Activated naive CD8-positive, alpha-beta T cell treated with anti-CD3 and anti-CD28 coated beads, Interleukin-2, amount 50 U/mL, for 16 hours (primary cell): ENCODE measurements around the gene ARID5B.
A peak's percentile ranks its signal among the peaks of the same experiment; 100 is the strongest.

Source experiments
- DNase-seq: peaks from one replicate; pipeline ENCODE4 v3.0.0-alpha.2; 2020; ENCODE audit warnings: low read depth, low spot score

Gene ARID5B

GRCh38 chr10:62029401-62029800 is 127.9 kb downstream of the ARID5B start:
- DNase-seq: no peak

DNA sequence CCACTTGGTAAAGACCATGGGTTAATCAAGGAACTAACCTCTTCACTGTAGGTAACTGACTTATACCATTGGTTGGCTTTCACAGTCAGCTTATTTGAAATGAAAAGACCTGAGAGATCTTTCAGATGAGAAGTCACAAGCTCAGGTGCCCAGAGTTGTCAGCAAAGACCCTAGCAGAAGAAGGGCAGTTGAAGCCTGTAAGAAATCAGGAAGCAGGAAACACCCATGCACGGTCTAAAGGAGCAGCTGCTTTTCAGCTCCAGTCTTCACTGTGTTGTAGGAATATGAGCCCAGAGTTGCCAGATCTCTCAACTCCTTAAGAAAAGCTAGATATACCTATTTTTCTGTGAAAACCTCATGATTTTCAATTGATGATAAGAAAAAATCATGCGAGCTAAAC is 130.0 kb downstream of the ARID5B start:
- DNase-seq: no peak

- no peak for DNase-seq
These were observed 131.6 kb downstream of the ARID5B start for GRCh38 chr10:62033125-62033524.

GRCh38 chr10:62034096-62034640 is 132.7 kb downstream of the ARID5B start:
- no peak for DNase-seq

- no peak for DNase-seq
These were observed 134.9 kb downstream of the ARID5B start for GRCh38 chr10:62036186-62037081.

GRCh38 chr10:62037166-62037831 is 135.8 kb downstream of the ARID5B start:
- DNase-seq: no peak

GRCh38 chr10:62037890-62038608 is 136.6 kb downstream of the ARID5B start:
- DNase-seq: no peak

- peak; percentile 31 for DNase-seq
These were observed 137.2 kb downstream of the ARID5B start for GRCh38 chr10:62038609-62039190.

GRCh38 chr10:62039954-62040353 is 138.5 kb downstream of the ARID5B start:
- no peak for DNase-seq

GRCh38 chr10:62040881-62041280 is 139.4 kb downstream of the ARID5B start:
- DNase-seq: no peak

GRCh38 chr10:62043421-62044021 is 142.0 kb downstream of the ARID5B start:
- no peak for DNase-seq

- no peak for DNase-seq
These were observed 143.1 kb downstream of the ARID5B start for GRCh38 chr10:62044566-62044965.

GRCh38 chr10:62045765-62046521 is 144.4 kb downstream of the ARID5B start:
- DNase-seq: no peak

DNA sequence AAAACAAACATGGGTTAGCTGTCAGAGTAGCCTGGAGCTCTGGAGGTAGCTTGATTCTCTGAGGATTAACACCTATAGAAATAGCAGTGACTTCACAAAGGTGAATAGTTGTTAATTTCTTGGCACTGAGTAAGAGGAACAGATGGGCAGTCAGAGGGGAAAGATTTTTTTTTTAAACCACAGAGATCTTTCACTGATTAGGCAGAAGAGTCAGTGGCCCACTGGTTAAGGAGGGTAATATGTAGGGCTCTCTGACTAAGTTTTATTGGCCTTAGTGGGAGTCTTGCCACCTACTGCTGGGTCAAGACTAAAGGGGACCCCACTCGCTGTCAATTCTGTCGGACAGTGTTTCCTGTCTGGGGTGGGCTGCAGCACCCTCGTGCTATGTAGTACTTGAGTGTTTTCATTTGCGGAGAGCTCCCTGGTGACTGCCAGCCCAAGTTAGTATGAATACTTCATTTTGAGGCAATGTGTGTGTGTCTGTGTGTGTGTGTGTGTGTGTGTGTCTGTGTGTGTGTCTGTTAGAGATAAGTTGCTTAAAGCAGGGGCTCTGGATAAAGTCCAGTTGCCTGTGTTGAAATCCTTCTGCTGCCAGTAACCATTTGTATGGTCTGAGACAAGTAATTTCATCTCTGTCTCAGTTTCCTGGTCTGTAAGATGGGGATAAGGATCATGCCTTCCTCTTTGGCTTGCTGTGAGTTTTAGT is 145.2 kb downstream of the ARID5B start:
- no peak for DNase-seq

GRCh38 chr10:62047228-62047892 is 145.9 kb downstream of the ARID5B start:
- no peak for DNase-seq

DNA sequence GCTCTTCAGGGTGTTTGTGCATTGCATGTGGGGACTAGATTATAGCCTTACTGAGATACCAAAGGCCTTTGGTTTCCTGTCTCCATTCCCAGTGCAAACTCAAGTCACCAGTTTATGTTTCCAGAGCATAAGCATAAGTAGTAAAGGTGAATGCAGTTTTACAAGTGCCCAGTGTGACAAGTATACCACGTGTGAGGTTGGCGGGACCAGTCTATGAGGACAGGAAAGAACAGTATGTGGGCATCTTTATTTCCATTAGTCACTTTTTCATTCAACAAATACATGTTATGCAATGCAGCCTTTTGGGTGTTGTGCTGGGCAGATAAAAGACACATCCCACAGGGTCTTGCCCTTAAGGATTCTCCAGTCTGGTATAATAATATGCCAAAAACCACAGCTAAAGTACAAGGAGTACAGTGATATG is 146.5 kb downstream of the ARID5B start:
- DNase-seq: peak; percentile 19

DNA sequence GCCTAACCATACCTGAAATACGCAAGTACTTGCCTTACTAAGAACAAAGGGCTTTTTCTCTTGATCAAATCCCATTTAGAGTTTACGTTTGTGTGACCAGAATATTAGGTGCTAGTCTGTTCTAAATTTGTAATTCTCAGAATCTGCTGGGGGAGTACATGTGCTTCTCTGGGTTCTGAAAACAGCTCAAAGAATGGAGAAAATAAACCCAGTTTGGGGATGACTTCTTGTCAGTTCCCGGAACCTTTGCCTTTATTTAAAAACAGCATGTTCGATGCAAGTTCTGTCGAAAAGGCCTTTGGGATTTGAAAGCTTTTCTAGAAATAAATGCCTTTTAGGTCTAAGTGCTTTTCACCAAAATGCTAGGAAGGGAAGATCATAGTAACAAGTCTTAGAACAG is 147.0 kb downstream of the ARID5B start:
- DNase-seq: no peak

DNA sequence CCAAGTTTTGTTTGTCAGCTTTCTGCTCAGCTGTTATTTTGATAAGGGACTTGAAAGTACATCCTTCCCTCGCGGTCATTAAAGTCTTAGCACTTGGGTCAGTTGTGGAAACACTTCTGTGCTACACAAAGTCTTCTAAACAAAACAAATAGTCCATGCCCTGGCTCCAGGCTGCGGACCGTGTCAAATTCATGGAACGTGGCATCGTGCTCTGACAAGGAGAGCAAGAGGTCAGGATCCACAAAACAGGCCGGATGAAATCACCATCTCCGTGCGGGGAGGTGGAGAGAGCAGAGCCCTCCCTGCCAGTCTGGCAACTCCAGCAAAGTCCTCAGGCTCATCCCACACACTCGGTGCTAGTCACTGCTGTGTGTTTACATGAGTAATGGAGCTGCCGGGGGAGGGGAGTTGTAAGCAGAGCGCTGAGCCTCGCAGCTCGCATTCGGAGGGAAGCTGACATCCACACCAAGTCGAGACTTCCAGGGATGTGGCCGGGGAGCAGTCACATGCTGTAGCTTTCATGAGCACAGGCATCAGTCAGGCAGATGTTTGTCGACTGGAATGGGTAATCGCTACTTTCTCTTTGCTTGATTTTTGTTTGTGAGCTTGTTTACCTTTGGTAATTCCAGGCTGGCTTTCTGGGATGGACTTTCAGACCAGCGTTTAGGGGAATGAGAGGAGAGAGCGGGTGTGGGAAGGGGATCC is 147.6 kb downstream of the ARID5B start:
- peak; percentile 16 for DNase-seq
